Measurements from ENCODE around the gene PIK3IP1.

Gene PIK3IP1

GRCh38 chr22:31308181-31308580 is 15.9 kb upstream of the PIK3IP1 start:
- DNase-seq (ENCODE audit: low read depth in 2 of 2) = no peak

DNA sequence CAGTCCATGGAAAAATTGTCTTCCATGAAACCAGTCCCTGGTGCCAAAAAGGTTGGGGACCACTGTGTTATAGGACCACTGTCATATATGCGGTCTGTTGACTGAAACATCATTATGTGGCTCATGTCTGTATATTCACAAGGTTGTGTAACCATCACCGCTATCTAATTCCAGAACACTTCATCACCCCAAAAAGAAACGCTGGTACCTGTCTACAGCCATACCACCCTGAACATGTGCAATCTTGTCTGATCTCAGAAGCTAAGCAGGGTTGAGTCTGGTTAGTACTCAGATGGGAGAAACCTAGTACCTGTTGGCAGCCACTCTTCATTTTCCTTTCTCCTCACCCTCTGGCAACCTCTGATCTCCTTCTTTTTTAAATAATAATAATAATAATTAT is 12.9 kb upstream of the PIK3IP1 start:
- no peak for DNase-seq (ENCODE audit: low read depth in 2 of 2)

GRCh38 chr22:31302537-31302936 is 10.2 kb upstream of the PIK3IP1 start:
- DNase-seq (ENCODE audit: low read depth in 2 of 2) = no peak

GRCh38 chr22:31302006-31302405 is 9.7 kb upstream of the PIK3IP1 start:
- no peak for DNase-seq (ENCODE audit: low read depth in 2 of 2)

DNA sequence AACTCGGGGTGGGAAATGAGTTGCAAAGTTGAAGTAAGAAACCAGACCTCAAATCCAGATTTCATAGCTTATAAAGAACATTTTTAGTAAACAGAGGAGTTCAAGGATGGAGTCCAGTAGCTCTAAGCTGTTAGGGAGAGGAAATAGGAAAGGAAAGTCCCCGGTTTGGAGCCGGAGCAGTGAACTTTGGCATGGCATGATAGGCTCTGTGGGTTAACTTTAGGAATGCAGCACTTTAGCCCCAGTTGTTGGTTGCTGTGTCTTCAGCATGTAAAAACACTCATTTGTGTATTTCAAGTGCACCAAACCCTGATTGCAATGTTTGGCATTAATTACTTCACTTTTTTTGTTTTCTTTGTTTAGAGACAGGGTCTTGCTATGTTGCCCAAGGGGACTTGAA is 8.6 kb upstream of the PIK3IP1 start:
- DNase-seq (ENCODE audit: low read depth in 2 of 2) = no peak

- no peak for DNase-seq (ENCODE audit: low read depth in 2 of 2)
Measured at GRCh38 chr22:31295831-31296657, 3.8 kb upstream of the PIK3IP1 start.

DNA sequence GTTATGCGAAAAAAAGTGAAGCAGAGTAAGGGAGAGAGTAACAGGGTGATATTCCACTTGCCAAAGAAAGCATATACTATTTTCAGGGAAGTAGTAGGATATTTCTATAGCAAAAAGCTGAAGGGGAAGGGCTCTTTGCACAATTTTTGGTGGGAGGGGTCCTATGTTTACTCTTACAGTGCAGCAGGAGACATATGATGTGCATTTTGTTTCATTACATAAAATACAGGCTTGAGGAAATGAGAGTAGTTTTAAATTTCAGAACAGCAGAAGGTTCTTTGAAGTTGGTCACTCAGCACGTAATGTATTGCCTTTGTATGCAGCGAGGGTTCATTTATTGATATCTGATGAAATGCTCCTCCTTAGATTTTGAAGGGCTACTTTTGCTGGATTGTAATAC is 3.1 kb upstream of the PIK3IP1 start:
- no peak for DNase-seq (ENCODE audit: low read depth in 2 of 2)

DNA sequence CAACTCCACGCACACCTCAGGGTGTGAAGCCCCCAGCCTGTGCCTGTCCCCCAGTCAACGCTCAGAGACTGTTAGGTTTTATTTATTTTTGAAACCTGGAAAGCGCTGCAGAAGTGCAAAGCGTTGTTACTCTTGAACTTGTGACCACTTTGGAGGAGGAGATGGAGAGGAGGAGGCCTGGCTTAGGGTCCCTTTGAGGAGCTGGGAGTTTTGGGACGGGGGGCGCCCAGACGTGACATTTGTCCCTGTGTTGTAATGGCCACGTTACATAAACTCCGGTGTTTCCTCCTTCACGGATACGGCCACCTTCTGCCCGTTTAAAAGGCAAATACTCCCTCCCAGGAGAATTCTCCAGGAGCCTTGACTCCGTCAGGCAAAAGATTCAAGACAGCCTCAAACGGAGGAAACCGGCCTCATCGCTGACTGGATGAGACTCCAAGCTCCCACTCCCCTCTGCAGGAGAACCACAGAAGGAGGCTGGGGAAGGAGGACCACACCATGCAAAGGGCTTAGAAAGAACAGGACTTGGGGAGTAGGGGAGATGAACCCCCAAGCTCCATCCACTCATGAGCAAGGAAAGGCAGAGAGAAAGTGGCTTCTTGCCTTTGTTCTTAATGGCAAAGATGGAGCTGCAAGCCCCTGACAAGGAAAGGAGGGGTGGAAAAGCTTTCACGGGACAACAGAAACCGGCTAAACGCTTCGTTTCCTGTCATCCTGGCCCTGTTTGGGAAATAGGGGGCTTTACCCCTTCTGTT is 630 bp downstream of the PIK3IP1 start:
- no peak for DNase-seq (ENCODE audit: low read depth in 2 of 2)

DNA sequence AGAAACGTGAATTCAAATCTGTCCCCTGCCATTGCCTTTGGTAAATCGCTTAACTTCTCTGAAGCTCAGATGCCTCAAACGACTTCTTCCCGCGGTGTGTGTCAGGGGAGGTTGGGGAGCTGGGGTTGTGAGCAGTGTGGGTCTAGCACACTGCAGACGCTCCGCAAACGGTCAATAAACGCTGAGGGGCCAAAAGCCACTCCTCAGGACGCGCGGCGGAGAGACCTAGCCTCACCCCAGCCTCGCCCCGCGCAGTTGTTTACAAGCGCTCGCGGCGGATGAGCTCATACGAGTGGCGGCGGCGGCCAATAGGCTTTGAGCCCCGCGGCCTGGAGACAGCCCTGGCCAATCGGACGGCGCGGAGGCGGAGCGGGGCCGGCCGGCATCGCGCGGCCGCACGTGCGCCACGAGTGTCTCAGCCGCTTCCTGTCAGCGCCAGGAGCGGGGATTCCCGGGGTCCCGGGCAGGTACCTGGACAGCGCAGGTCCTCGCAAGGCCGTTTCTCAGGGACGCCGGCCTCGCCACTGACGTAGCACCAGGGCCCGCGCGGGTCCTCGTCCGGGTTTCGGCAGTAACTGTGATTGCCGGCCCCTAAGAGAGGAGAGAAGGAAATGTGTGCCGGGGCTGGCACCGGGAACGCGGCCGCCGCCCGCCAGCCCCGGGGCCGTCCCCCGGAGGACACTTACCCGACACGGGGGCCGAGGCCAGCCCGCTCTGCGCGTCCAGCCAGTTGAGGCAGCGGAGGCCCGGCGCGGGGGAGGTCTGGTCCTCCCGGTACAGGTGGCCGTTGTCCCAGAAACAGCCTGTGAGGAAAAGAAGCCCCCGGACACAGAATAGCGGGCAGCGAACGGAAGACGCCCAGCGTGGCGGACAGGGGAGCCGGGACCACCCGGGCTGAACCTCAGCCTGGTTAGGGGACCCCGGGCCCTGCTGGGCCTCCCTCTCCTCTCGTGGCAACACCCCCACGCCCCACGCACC is 1.5 kb downstream of the PIK3IP1 start:
- peak; percentile 51 to 60 for DNase-seq (ENCODE audit: low read depth in 2 of 2)

DNA sequence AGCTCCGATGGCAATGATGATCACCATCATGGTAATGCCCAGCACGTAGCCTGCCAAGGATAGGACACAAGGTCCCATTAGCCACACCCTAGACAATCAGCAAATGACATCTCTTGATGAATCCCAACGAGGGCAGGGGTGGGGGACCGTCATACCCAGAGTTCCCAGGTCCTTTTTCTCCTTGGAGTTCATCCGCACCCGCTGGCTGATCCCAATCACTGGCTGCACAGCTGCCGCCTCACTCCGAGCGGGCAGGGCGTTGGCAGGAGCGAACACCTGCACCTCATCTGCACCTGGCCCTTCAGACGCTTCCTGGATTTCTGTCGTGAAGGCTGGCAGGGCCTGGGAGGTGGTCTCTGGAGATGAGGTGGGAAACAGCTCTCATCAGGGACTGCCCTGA is 2.9 kb downstream of the PIK3IP1 start:
- no peak for DNase-seq (ENCODE audit: low read depth in 2 of 2)

GRCh38 chr22:31288496-31289240 is 3.6 kb downstream of the PIK3IP1 start:
- no peak for DNase-seq (ENCODE audit: low read depth in 2 of 2)

GRCh38 chr22:31287818-31288495 is 4.3 kb downstream of the PIK3IP1 start:
- no peak for DNase-seq (ENCODE audit: low read depth in 2 of 2)

- DNase-seq (ENCODE audit: low read depth in 2 of 2) = no peak
Measured at GRCh38 chr22:31286360-31287255, 5.7 kb downstream of the PIK3IP1 start.

- DNase-seq (ENCODE audit: low read depth in 2 of 2) = no peak
Measured at GRCh38 chr22:31284281-31285155, 7.8 kb downstream of the PIK3IP1 start.

DNA sequence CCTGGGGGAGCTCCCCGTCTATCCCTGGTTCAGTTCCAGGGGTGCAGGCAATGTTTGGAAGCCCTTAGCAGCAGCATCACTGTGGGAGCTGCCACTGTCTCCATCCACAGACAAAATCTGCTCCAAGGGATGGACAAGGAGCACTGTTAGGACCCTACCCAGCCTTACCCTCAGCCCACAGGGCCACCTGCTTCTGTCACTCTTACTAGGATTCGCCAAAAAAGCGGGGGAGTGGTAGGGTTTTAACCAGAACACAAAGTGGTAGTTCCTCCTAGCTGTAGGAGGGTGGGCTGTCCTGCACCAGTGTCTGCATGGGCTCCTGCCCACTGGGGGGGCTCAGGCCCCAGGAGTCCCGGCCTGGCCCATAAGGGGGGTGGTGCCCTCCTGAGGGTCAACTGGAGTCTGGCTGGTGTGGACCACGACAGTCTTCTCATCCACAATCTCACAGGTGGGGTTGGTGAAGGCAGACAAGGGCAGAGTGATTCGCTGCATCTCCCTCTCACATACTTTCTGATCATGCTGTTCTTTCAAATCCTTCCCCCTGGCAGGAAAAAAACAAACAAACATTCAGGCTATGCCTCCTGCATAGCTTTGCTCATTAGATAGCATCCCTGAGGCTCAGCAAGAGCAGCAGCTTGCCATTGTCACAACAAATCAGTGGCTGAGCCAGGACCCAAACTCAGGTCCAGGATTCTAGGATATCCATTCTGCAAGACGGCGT is 9.4 kb downstream of the PIK3IP1 start:
- no peak for DNase-seq (ENCODE audit: low read depth in 2 of 2)

GRCh38 chr22:31281733-31282132 is 10.6 kb downstream of the PIK3IP1 start:
- no peak for DNase-seq (ENCODE audit: low read depth in 2 of 2)

DNA sequence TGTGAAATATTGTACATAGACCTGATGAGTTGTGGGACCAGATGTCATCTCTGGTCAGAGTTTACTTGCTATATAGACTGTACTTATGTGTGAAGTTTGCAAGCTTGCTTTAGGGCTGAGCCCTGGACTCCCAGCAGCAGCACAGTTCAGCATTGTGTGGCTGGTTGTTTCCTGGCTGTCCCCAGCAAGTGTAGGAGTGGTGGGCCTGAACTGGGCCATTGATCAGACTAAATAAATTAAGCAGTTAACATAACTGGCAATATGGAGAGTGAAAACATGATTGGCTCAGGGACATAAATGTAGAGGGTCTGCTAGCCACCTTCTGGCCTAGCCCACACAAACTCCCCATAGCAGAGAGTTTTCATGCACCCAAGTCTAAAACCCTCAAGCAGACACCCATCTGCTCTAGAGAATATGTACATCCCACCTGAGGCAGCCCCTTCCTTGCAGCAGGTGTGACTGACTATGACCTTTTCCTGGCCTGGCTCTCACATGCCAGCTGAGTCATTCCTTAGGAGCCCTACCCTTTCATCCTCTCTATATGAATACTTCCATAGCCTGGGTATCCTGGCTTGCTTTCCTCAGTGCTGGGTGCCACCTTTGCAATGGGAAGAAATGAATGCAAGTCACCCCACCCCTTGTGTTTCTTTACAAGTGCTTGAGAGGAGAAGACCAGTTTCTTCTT is 12.3 kb downstream of the PIK3IP1 start:
- DNase-seq (ENCODE audit: low read depth in 2 of 2) = no peak

GRCh38 chr22:31279327-31279669 is 13.0 kb downstream of the PIK3IP1 start:
- no peak for DNase-seq (ENCODE audit: low read depth in 2 of 2)
